Fibroblast of mammary gland (primary cell): ENCODE data around the gene RNF217.

Experiments used
- DNase-seq: peaks from one replicate; pipeline ENCODE4 v3.0.0-alpha.2; 2010; ENCODE audit warnings: low read depth
- H3K4me3 ChIP-seq: 2 replicates; pipeline ENCODE4 v1.5.1; 2011; ENCODE audit warnings: low read depth, mild to moderate bottlenecking, low read length, moderate library complexity; ENCODE audit not compliant: control insufficient read depth
- TF ChIP-seq, protein P1 (sequence below): conservative IDR thresholded peaks from 2 replicates; pipeline ENCODE4 v1.5.1; 2011; ENCODE audit warnings: low read depth, low read length, inconsistent platforms; ENCODE audit not compliant: control insufficient read depth, insufficient read depth

RNF217 gene

DNA sequence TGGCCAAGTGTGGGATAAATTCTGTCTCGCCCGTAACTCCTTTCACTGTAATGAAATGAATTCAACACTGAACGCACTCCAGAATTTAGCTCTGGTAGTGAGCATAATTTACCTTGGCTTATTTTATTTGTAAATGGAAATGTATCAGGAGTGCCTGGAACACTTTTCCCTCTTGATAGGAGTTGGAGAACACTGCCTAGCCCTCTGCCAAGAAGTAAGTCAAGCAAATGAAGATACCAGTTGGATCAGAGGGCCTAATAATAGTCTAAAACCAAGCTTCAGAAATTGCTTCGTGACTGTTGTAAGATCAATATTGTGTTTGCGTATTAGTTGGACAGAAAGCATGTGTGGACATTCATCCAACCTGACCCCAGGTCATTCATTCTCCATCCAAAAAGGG, 126.7 kb downstream of the RNF217 start:
- TF ChIP-seq, protein P1, sequence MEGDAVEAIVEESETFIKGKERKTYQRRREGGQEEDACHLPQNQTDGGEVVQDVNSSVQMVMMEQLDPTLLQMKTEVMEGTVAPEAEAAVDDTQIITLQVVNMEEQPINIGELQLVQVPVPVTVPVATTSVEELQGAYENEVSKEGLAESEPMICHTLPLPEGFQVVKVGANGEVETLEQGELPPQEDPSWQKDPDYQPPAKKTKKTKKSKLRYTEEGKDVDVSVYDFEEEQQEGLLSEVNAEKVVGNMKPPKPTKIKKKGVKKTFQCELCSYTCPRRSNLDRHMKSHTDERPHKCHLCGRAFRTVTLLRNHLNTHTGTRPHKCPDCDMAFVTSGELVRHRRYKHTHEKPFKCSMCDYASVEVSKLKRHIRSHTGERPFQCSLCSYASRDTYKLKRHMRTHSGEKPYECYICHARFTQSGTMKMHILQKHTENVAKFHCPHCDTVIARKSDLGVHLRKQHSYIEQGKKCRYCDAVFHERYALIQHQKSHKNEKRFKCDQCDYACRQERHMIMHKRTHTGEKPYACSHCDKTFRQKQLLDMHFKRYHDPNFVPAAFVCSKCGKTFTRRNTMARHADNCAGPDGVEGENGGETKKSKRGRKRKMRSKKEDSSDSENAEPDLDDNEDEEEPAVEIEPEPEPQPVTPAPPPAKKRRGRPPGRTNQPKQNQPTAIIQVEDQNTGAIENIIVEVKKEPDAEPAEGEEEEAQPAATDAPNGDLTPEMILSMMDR: no peak

DNA sequence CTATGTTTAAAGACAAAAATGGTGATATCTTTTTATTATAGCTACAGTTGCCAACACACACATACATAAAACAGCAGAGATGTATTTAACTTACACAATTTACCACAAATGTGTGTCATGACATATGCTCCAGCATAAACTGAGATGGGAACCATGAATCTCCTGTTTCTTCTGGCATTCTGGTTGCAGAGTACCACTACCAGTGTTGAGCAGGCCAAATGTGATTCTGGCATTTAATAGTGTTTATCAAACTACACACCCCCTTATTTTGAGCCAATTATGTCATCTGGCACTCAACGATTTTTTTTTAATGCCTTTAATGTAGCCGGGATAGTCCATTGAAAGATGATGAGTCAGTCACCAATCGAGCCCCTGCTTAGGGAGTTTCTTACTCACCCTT, 132.3 kb downstream of the RNF217 start:
- H3K4me3 ChIP-seq: no peak overlapping the region
- DNase-seq: peak; percentile 66
- TF ChIP-seq, protein P1: no peak

More for the DNA sequence above, 126.7 kb downstream of the RNF217 start:
- H3K4me3 ChIP-seq: no peak overlapping the region
- no peak for DNase-seq

DNA sequence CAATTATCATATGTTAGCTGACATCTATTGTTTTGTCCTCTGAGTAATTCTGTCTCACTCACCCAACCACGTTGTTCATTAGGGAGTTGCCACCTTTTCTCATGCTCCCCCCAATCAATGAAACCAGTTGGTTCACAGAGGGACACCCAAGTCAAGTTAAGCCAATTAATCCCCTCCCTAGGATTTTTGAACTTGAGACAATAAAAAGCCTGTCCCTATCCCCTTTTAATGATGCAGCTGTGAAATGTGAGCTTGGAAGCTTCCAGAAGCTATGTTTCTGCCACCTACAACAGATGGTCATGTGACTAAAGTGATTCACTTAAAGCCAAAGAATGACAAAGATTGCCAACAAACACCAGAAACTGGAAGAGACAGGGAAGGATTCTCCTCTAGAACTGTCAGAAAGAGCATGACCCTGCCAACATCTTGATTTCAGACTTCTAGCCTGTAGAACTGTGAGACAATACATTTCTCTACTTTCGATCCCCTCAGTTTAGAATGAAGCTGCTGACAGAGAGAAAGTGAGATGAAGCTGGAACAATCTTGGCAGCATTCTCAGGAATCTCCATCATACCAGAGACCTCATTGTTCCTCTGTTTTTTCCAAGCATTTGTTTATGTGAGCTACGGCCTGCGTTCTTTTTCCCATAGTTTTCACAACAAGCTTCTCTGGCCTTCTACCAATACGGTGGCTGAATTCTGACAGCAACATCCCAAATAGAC, 133.5 kb downstream of the RNF217 start:
- no peak overlapping the region for H3K4me3 ChIP-seq
- TF ChIP-seq, protein P1: no peak
- DNase-seq: peak; percentile 78

DNA sequence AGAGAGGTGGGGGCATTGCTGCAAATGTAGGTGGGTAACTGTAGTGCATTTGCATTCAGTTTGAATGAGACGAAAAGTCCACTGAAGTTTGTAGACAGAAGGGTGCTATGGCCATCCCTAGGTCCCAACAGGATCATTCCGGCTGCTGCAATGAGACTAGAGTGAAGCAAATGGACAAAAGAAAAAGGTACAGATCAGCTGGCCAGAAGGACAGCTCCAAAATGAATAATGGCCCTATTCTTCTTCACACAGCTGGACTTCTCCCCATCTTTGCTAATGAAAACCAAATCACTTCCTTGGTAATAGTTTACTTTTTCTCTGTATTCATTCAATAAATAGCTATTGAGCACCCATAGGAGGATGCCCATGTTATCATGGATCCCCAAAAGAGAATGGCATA, 134.9 kb downstream of the RNF217 start:
- no peak overlapping the region for H3K4me3 ChIP-seq
- TF ChIP-seq, protein P1: no peak
- no peak for DNase-seq

DNA sequence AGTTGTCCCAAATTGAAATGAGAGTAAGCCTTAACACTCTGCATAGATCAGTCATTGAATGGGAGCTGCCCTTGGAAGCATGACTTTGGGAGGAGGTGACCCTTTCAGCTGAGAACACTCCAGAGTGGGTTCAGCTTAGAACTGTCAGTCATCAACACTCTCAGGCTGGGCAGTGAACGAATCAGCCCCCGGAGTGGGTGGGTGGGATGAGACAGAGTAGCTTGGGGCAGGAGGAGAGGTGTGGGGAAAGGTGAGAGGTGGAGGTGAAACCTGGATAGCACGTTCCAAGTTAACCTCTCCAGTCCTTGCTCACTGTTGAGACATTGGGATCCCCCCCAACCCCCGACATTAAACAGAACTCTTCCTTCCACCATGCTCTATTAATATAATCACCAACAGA, 136.0 kb downstream of the RNF217 start:
- TF ChIP-seq, protein P1: no peak
- no peak for DNase-seq
- H3K4me3 ChIP-seq: no peak overlapping the region

DNA sequence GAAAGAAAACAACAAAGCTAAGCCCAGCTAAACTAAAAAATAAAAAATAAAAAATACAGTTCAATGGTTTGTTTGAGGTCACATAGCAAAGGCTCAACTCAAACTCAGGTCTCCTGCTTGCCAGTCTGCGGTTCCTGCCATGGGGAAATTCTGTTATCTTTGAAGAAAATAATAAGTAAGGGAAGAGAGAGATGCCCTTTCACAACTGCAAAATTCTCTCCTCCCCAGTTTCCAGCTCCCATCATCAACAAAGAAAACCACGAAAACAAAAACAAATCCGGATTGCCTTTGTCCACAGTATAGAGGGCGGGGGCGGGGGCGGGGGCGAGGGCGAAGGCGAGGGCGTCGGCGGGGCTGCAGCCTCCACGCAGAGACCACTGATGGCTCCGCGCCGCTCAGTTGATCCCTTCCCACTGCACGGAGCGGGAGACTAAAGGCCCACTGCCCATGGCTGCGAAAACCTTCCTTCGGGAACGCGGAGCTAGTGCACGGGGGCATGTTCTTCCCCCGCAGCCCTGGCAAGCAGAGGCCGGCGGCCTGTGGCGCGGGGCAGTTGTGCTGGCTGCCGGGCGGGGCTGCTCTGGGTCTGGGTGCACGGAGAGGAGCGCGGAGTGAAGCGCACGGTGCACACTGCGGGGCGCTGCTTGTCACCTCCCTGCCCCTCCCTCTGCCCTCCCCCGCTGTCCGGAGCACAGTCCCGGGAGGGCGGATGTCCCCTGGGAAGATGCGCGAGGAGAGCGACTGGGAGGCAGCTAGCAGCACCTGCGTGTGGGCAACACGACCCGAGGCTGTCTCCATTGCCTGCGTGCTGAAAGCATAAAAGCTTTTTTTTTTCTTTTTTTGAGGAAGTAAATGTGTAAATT, 137.2 kb downstream of the RNF217 start:
- H3K4me3 ChIP-seq: peak overlapping the region; percentile 56
- TF ChIP-seq, protein P1: no peak
- peak; percentile 41 for DNase-seq
